HepG2 (cell line): ENCODE measurements around the gene GLI3. TPM values are rescaled to one million over a fixed set of nuclear protein-coding genes. Genes with fewer than 3 reads are reported as not detected.

Experiments
- ATAD3A ChIP-seq: sonication (generic); formaldehyde crosslinking; IDR thresholded peaks from 2 replicates; pipeline ENCODE4 v1.4.0; 2020; ENCODE audit warnings: missing genetic modification reagents
- CBX5 ChIP-seq: sonication (generic); formaldehyde crosslinking; IDR thresholded peaks from 2 replicates; pipeline ENCODE4 v1.4.0; 2020; ENCODE audit warnings: missing genetic modification reagents, borderline replicate concordance
- FOXP4 ChIP-seq: sonication (generic); formaldehyde crosslinking; IDR thresholded peaks from 2 replicates; pipeline ENCODE4 v1.4.0; 2020; ENCODE audit warnings: missing genetic modification reagents
- KLF6 ChIP-seq: IDR thresholded peaks from 2 replicates; pipeline ENCODE4 v1.8.0; 2016; ENCODE audit warnings: missing biosample characterization, missing genetic modification reagents
- MAF1 ChIP-seq: sonication (generic); formaldehyde crosslinking; IDR thresholded peaks from 2 replicates; pipeline ENCODE4 v1.5.0; 2020; ENCODE audit warnings: missing genetic modification reagents, borderline replicate concordance
- MAX ChIP-seq: IDR thresholded peaks from 2 replicates; pipeline ENCODE4 v1.6.1; 2012; ENCODE audit warnings: inconsistent platforms
- MTA3 ChIP-seq: sonication (generic); formaldehyde crosslinking; IDR thresholded peaks from 2 replicates; pipeline ENCODE4 v1.4.0; 2020; ENCODE audit warnings: missing genetic modification reagents
- NCOA5 ChIP-seq: sonication (generic); formaldehyde crosslinking; IDR thresholded peaks from 2 replicates; pipeline ENCODE4 v1.4.0; 2020; ENCODE audit warnings: missing genetic modification reagents
- PHF5A ChIP-seq: IDR thresholded peaks from one replicate; pipeline ENCODE4 v1.6.1; 2018; ENCODE audit warnings: low read depth, missing genetic modification reagents; ENCODE audit not compliant: unreplicated experiment
- PRDM10 ChIP-seq: sonication (generic); formaldehyde crosslinking; IDR thresholded peaks from 2 replicates; pipeline ENCODE4 v1.4.0; 2020; ENCODE audit warnings: low read depth, missing genetic modification reagents
- SMYD3 ChIP-seq: sonication (generic); formaldehyde crosslinking; IDR thresholded peaks from 2 replicates; pipeline ENCODE4 v1.8.1; 2023; ENCODE audit warnings: mild to moderate bottlenecking, missing genetic modification reagents
- TEAD2 ChIP-seq: sonication (generic); formaldehyde crosslinking; IDR thresholded peaks from 2 replicates; pipeline ENCODE4 v1.9.0; 2021; ENCODE audit warnings: missing genetic modification reagents
- UBTF ChIP-seq: sonication (generic); formaldehyde crosslinking; IDR thresholded peaks from 2 replicates; pipeline ENCODE4 v1.4.0; 2020; ENCODE audit warnings: mild to moderate bottlenecking, missing genetic modification reagents
- XRCC5 ChIP-seq: fragments of 200-400 bp; formaldehyde crosslinking; optimal IDR thresholded peaks from 2 replicates; pipeline ENCODE3; 2017; ENCODE audit warnings: mild to moderate bottlenecking, low read length
- ZFP62 ChIP-seq: sonication (generic); formaldehyde crosslinking; IDR thresholded peaks from 2 replicates; pipeline ENCODE4 v1.4.0; 2020; ENCODE audit warnings: missing genetic modification reagents
- ZFP90 ChIP-seq: sonication (generic); formaldehyde crosslinking; IDR thresholded peaks from 2 replicates; pipeline ENCODE4 v1.8.0; 2022; ENCODE audit warnings: missing genetic modification reagents, mild to moderate bottlenecking, inconsistent platforms, borderline replicate concordance
- ZNF253 ChIP-seq: sonication (generic); formaldehyde crosslinking; IDR thresholded peaks from 2 replicates; pipeline ENCODE4 v1.8.0; 2022; ENCODE audit warnings: mild to moderate bottlenecking, missing genetic modification reagents, borderline replicate concordance
- ZNF263 ChIP-seq: sonication (generic); formaldehyde crosslinking; IDR thresholded peaks from 2 replicates; pipeline ENCODE4 v1.4.0; 2020; ENCODE audit warnings: missing genetic modification reagents
- ZNF451 ChIP-seq: sonication (generic); formaldehyde crosslinking; IDR thresholded peaks from 2 replicates; pipeline ENCODE4 v1.5.0; 2020; ENCODE audit warnings: mild to moderate bottlenecking, missing genetic modification reagents
- ZNF644 ChIP-seq: IDR thresholded peaks from 2 replicates; pipeline ENCODE4 v1.6.1; 2016; ENCODE audit warnings: low read depth
- ZNF704 ChIP-seq: sonication (generic); formaldehyde crosslinking; IDR thresholded peaks from 2 replicates; pipeline ENCODE4 v1.8.1; 2023; ENCODE audit warnings: mild to moderate bottlenecking, inconsistent platforms, moderate library complexity, missing genetic modification reagents, borderline replicate concordance
- ZNF709 ChIP-seq: sonication (generic); formaldehyde crosslinking; IDR thresholded peaks from 2 replicates; pipeline ENCODE4 v1.5.0; 2020; ENCODE audit warnings: mild to moderate bottlenecking, missing genetic modification reagents
- polyA plus RNA-seq, 8 experiments: library from polyadenylated mRNA; depleted of rRNA in 3 of 8; stranded (reverse) in 7 of 8; unstranded in 1 of 8; fragments of >200 nt; fragmentation: Illumina TruSeq in 4 of 8; extraction: Trizol in 4 of 8; gene quantifications; 2 replicates each; pipeline versions ENCODE4 v1.2.1 to v1.2.3, GENCODE V29; 2011 to 2016; ENCODE audit warnings: low read depth in 4 of 8, missing spikeins in 1 of 8, mixed read lengths in 1 of 8; ENCODE audit not compliant: insufficient read depth in 1 of 8
- total RNA-seq, 5 experiments: library from RNA; depleted of rRNA; stranded (reverse); fragments of >200 nt; fragmentation: Illumina TruSeq; extraction: Trizol; gene quantifications; 2 replicates each; pipeline ENCODE4 v1.2.3, GENCODE V29; 2016; ENCODE audit warnings: low read depth in 1 of 5

The GLI3 gene
- total and polyA plus RNA-seq, 2 of the 13 experiments (the other 11 are each of a cell fraction or from before 2014, with no cell fraction given) = not detected

GRCh38 chr7:41943094-41943577 is 293.9 kb downstream of the GLI3 start (continued):
- TF ChIP-seq PHF5A (CRISPR knock-in tag) = no peak
- TF ChIP-seq CBX5 = peak; percentile 72; the same call in 1 of the 2 replicates
- TF ChIP-seq TEAD2 (CRISPR knock-in tag) = no peak
- TF ChIP-seq MAX = peak; percentile 58; the same call in 1 of the 2 replicates
- TF ChIP-seq MTA3 = no peak
- TF ChIP-seq SMYD3 (CRISPR knock-in tag) = no peak
- TF ChIP-seq ZFP62 = no peak
- TF ChIP-seq ZNF704 (CRISPR knock-in tag) = no peak
- TF ChIP-seq ZNF709 (CRISPR knock-in tag) = peak; percentile 48; the same call in 1 of the 2 replicates
- TF ChIP-seq ATAD3A (CRISPR knock-in tag) = no peak
- TF ChIP-seq ZNF644 (CRISPR knock-in tag) = 0 out of 2 replicates have a peak, but pooled peaks have one; percentile 12
- no peak for TF ChIP-seq ZFP90 (CRISPR knock-in tag)
- peak; percentile 75 for TF ChIP-seq XRCC5
- TF ChIP-seq ZNF253 = no peak
- TF ChIP-seq UBTF (CRISPR knock-in tag) = peak; percentile 52; the same call in 1 of the 2 replicates
- no peak for TF ChIP-seq NCOA5
- peak; percentile 96 for TF ChIP-seq ZNF263
- TF ChIP-seq PRDM10 (CRISPR knock-in tag) = peak; percentile 31; the same call in 1 of the 2 replicates
- peak; percentile 9; the same call in 1 of the 2 replicates for TF ChIP-seq KLF6
- peak; percentile 44; the same call in 1 of the 2 replicates for TF ChIP-seq ZNF451
- TF ChIP-seq FOXP4 = 0 out of 2 replicates have a peak, but pooled peaks have one; percentile 9
- TF ChIP-seq MAF1 (CRISPR knock-in tag) = no peak
